Prostate gland (tissue), 2 donors: ENCODE results near the gene C4orf33. TPM values are rescaled to one million over a fixed set of nuclear protein-coding genes. Genes with fewer than 3 reads are reported as not detected.

Experiments
- DNase-seq: peaks from one replicate; pipeline ENCODE4 v3.0.0-alpha.2; 2019; ENCODE audit warnings: low spot score
- H3K27ac ChIP-seq, 2 donors: fragments of 200-600 bp; sonication (generic); 2 replicates each; pipeline ENCODE4 v1.5.1; 2017 to 2019
- H3K27me3 ChIP-seq: fragments of 200-600 bp; sonication (generic); replicated peaks from 2 replicates; pipeline ENCODE4 v1.5.1; 2019; ENCODE audit not compliant: insufficient read depth
- H3K36me3 ChIP-seq, 2 donors: fragments of 200-600 bp; sonication (generic); 1 replicate in 1 of 2; 2 replicates in 1 of 2; pipeline versions ENCODE4 v1.5.1 to v1.8.1; 2017 to 2019
- H3K4me1 ChIP-seq: fragments of 200-600 bp; sonication (generic); replicated peaks from 2 replicates; pipeline ENCODE4 v1.5.1; 2019
- H3K4me3 ChIP-seq, 2 donors: fragments of 200-600 bp; sonication (generic); 2 replicates each; pipeline ENCODE4 v1.5.1; 2017 to 2019
- H3K9me3 ChIP-seq: fragments of 200-600 bp; sonication (generic); 2 replicates; pipeline ENCODE4 v1.5.1; 2017
- CTCF ChIP-seq, 4 experiments: fragments of 200-600 bp in 2 of 4; fragments of 450-650 bp in 2 of 4; sonication (generic) in 2 of 4; IDR thresholded peaks; 1 replicate in 3 of 4; 2 replicates in 1 of 4; pipeline ENCODE4 v1.5.1; 2016 to 2019; ENCODE audit warnings: antibody characterized with exemption in 4 of 4, mild to moderate bottlenecking in 2 of 4, moderate library complexity in 2 of 4
- POLR2A ChIP-seq: fragments of 450-650 bp; IDR thresholded peaks from one replicate; pipeline ENCODE4 v1.6.1; 2016; ENCODE audit warnings: antibody characterized with exemption, mild to moderate bottlenecking
- POLR2AphosphoS5 ChIP-seq: sonication (generic); formaldehyde crosslinking; IDR thresholded peaks from one replicate; pipeline ENCODE4 v1.6.1; 2017; ENCODE audit warnings: antibody characterized with exemption
- WGBS: methylation state at CpG from one replicate; pipeline ENCODE4 v1.1.5; 2018; 5-methylcytosine and 5-hydroxymethylcytosine counted together
- intact Hi-C: fragments of 100-400 bp; cut with DNase I; formaldehyde crosslinking; loops from one replicate; pipeline ENCODE4 v1.14.2; 2022
- total RNA-seq, 2 donors: library from RNA; depleted of rRNA; stranded (reverse); fragments of >200 nt; gene quantifications; one replicate each; pipeline ENCODE4 v1.1.0, GENCODE V29; 2016

C4orf33 gene
- total RNA-seq, 2 donors from 2014 or later, result 12.1 to 15.2 TPM

GRCh38 chr4:129077326-129077725 is 18.6 kb upstream of the C4orf33 start:
- no peak overlapping the region for H3K27ac ChIP-seq
- no peaks in the 10 kb centered on the region for H3K27me3 ChIP-seq
- H3K4me1 ChIP-seq, result no peaks in the 10 kb centered on the region
- TF ChIP-seq POLR2AphosphoS5 (no peak), POLR2A (no peak), CTCF (IDR thresholded peaks at IDR 0.05) (no peak)
- no peak for DNase-seq
- intact Hi-C loops, result no loop called here
- no peaks in the 10 kb centered on the region for H3K36me3 ChIP-seq
- H3K9me3 ChIP-seq, result no peaks in the 10 kb centered on the region
- no peak overlapping the region for H3K4me3 ChIP-seq

- Histone ChIP-seq H3K27ac (no peak overlapping the region), H3K9me3 (no peaks in the 10 kb centered on the region), H3K36me3 (no peaks in the 10 kb centered on the region), H3K4me1 (no peaks in the 10 kb centered on the region), H3K27me3 (no peaks in the 10 kb centered on the region), H3K4me3 (no peak overlapping the region)
- DNase-seq, result no peak
- intact Hi-C loops, result no loop called here
- TF ChIP-seq CTCF (IDR thresholded peaks at IDR 0.05) (no peak), POLR2AphosphoS5 (no peak), POLR2A (no peak)
These were observed 15.8 kb upstream of the C4orf33 start for GRCh38 chr4:129080129-129080528.

- DNase-seq, result no peak
- Histone ChIP-seq H3K9me3 (no peaks in the 10 kb centered on the region), H3K27me3 (no peaks in the 10 kb centered on the region), H3K27ac (no peak overlapping the region), H3K4me1 (no peaks in the 10 kb centered on the region), H3K36me3 (no peaks in the 10 kb centered on the region), H3K4me3 (no peak overlapping the region)
- intact Hi-C loops, result no loop called here
- WGBS, result 96% methylated on average over 5 of the region's 5 CpGs
- no peak for TF ChIP-seq CTCF (IDR thresholded peaks at IDR 0.05)
- no peak for TF ChIP-seq POLR2A
- TF ChIP-seq POLR2AphosphoS5, result no peak
These were observed 13.7 kb upstream of the C4orf33 start for GRCh38 chr4:129082302-129082701.

DNA sequence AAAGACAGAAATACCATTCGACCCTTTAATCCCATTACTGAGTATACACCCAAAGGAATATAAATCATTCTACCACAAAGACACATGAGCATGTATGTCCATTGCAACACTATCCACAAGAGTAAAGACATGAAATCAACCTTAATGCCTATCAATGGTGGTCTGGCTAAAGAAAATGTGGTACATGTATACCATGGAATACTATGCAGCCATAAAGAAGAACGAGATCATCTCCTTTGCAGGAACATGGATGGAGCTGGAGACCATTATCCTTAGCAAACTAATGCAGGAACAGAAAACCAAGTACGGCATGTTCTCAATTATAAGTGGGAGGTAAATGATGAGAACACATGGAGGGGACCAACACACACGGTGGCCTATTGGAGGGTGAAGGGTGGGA is 10.5 kb upstream of the C4orf33 start:
- 96% methylated on average over 4 of the region's 4 CpGs for WGBS
- TF ChIP-seq POLR2A (no peak), POLR2AphosphoS5 (no peak), CTCF (IDR thresholded peaks at IDR 0.05) (no peak)
- Histone ChIP-seq H3K27ac (no peak overlapping the region), H3K4me1 (no peaks in the 10 kb centered on the region), H3K9me3 (no peaks in the 10 kb centered on the region), H3K27me3 (no peaks in the 10 kb centered on the region), H3K36me3 (no peaks in the 10 kb centered on the region), H3K4me3 (no peak overlapping the region)
- intact Hi-C loops, result no loop called here
- DNase-seq, result no peak

DNA sequence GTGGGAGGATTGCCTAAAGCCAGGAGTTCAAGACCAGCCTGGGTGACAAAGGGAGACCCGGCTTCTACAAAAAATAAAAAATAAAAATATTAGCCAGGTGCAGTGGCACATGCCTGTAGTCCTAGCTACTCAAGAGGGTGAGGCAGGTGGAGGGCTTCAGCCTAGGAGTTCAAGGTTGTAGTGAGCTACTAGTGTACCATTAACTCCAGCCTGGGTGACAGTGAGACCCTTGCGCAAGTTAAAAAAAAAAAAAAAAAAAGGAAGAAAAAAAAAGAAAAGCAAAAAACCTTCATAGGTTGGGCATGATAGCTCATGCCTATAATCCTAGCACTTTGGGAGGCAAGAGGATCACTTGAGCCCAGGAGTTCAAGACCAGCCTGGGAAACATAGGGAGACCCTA is 8.4 kb upstream of the C4orf33 start:
- H3K27ac ChIP-seq, result no peak overlapping the region
- TF ChIP-seq CTCF (IDR thresholded peaks at IDR 0.05) (no peak), POLR2A (no peak), POLR2AphosphoS5 (no peak)
- no peaks in the 10 kb centered on the region for H3K36me3 ChIP-seq
- intact Hi-C loops, result no loop called here
- H3K4me3 ChIP-seq, result no peak overlapping the region
- 94% methylated on average over 2 of the region's 2 CpGs for WGBS
- no peak for DNase-seq
- H3K27me3 ChIP-seq, result no peaks in the 10 kb centered on the region
- H3K9me3 ChIP-seq, result no peaks in the 10 kb centered on the region
- no peaks in the 10 kb centered on the region for H3K4me1 ChIP-seq
